HG03039 (cell line): ENCODE results near the gene SLIT3.

Experiments used
- ATAC-seq: cut with Tn5 transposase; IDR thresholded peaks from one replicate; pipeline ENCODE4 v1.9.1; 2021; ENCODE audit warnings: mild to moderate bottlenecking, moderate library complexity; ENCODE audit not compliant: unreplicated experiment

SLIT3 gene

DNA sequence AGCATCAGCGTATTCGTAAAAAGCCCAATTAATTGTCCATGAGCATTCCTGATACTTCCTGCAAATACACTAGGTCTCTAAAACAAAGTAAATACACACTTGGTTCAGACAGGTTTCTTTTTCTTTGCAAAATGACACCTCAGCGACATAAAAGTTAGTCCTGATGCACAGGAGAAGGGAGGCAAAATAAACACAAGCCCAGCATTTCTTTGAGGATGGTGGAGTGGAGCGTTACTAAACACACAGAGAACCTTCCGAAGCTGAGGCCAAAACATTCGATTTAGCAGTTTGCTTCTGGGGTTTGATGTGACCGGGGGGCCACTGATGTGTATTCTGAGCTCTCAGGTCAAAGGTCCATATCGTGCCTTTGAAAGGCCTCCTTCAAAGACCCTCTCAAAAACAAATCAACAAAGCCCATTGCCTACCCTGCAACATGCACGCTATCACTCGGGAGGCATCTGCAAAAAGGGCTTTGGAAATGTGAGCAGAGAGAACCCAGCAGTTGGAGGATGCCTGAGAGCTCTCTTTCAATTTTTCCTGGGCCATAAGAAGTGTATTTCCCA is 453.3 kb downstream of the SLIT3 start:
- ATAC-seq: no peak

DNA sequence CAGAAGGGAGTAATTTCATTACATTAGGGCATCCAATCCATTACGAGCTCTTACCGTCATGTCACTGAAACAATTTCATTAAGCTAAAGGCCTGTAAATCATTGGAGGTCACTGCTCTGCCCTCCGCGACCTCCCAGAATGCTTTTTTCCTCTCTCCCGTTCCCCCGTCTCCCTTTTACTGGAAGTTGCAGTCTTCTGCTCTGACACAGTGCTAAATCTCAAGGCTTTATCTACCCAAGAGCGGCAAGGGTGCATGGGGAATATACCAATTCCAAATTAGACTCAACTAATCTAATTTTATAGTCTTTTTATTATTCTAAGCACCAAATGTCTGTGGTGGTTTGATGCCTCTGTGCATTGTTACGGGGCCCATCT is 456.0 kb downstream of the SLIT3 start:
- ATAC-seq: no peak

DNA sequence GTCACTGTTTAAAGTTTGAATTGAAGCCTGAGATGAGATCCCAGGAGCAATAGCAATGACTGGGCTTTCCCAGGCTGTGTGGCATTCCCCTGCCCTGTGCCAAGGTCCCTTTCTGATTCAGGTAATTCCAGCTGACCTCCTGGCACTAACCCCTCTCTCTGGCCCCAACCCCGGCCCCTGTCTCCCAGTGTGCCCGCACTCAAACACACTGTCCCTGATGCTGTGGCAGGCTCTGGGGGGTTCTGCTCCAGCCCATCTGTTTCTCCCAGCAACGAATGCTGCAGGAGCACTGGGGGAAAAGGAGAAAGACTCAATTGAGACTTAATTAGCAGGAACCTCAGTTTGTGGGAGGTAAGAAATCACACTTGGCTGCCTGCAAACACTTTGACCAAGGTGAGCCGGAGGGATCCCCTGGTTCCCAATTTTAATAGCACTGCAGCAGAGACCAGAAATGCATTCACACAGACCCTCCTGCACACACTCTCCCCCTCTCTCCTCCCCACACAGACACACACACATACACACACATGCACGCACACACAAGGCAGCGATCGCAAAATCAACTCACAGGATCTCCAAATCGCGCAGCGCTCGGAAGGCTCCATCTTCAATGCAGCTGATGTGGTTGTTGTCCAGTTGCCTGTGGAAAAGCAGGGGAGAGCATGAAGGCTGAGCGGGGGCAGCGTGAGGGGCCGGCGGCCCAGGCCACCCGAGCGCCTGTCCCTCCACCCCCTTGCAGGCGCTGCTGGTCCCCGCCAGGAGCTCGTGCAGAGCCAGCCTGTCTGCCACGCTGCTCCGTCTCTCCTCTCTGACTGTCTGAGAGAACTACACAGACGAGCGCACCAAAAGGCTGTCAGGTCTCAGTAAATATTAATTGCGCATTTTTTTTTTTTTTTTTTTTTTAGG is 456.7 kb downstream of the SLIT3 start:
- no peak for ATAC-seq

DNA sequence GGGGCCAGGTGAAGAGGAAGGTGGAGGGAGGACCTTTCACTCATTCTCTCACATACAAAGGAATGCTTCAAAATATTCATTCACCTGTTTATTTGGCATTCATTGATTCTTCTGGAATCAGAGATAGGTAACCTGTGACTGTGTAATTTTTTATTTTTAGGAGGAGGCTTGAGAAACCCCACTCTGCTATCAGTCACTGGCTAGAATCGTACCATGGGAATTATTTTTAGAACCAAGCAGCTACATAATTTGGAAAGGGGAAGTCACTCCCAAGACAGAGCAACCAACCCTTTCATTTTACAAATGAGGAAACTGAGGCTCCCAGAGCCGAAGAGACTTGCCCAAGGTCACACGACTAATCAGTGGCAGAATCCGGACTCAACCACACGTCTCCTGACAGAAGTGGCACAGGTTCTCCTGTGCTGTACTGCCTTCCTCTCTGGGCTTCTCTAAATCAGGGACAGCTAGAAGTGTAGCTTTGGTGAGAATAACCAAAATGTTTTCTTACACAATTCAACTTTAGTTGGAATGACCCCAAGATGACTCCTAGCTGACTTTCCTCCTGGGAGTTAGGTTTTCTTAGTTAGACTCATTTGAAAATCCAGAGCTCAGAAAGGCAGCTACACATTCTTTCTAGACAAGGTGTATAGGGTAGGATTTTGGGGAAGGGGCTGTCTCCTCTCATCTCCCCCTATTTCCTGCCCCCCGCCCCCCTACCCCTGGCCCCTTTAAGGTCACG is 457.5 kb downstream of the SLIT3 start:
- ATAC-seq: no peak

GRCh38 chr5:168842571-168843205 is 458.3 kb downstream of the SLIT3 start:
- ATAC-seq: no peak

DNA sequence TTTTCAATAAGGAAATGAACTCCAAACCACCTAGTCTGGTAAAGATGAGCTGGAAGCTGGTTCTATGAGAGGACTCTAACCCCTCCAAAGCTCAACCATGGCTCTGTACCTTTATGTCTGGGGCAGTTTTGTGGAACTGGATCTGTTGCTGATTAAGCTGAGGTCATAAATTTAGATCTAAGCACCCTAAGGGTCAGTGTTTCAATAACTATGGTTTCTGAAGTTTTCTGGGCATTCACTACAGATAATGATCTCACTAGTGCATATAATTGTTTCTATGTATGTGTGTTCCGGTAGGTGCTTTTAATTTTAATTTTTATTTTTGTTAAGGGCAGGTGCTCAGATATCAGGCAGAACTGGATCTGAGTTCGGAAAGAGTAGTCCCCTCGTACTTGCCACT is 463.1 kb downstream of the SLIT3 start:
- no peak for ATAC-seq

DNA sequence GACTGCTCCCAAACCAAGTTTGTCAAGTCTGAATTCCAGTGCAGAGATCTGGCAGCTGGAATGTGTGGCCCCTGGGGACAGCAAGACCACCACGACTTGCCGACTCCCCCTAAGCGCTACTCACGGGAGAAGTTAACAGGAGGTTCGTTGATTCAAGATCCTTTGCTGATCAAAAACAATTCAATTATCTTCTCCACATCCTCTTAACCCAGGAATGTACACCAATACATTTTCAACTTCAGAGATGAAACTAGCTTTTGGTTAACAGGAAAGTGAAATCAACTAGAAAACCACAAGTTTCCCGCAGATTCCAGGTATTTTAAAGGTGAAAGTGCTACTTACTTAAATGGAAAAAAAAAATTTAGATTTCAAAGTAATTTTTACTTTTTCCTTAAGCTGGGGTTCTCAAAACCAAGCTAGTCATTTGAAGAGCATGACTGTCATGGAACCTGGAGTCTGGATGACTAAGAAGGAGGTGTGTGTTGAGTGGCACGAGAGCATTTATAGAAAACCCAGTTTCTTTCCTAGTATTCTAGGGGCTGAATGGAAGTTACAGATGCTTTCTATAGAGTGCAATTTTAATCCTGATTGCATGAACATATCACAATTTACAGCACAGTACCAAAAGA is 464.2 kb downstream of the SLIT3 start:
- ATAC-seq: no peak

DNA sequence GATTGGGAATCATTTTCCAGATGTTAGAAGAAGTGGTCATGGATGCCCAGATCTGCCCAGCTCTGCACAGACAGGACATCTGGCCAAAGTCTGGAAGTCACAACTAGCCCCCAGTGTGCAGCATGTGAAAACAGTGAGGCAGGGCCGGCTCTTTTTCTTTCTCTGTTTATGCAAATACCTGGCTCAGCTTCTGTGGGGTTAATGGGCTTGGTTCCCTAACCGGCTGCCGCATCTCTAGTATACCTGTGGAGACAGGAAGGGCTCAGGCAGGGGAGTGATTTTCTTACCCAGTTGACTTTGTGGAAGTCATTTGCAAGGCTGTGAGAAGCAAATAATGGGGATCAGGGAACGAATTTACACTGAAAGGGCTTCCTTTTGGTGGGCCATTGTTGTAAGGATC is 467.0 kb downstream of the SLIT3 start:
- no peak for ATAC-seq

DNA sequence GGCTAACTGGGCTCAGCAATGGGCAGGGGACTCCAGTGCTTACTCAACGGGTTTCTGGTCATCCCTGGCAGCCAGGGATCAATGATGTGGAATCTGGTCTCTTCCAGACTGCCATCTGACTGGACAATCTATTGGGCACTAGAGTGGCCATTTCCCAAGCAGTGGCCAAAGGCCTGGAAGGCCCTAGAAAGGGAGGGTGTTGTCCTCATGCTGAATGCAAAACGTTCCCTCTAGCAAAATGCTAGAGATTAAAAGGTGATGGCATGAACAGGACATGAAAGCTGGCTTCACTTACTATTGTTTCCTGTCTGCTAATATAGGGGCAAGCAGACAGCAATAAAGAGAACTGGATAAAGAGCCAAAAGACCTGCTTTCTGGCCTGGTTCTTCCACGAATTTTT is 467.6 kb downstream of the SLIT3 start:
- no peak for ATAC-seq

DNA sequence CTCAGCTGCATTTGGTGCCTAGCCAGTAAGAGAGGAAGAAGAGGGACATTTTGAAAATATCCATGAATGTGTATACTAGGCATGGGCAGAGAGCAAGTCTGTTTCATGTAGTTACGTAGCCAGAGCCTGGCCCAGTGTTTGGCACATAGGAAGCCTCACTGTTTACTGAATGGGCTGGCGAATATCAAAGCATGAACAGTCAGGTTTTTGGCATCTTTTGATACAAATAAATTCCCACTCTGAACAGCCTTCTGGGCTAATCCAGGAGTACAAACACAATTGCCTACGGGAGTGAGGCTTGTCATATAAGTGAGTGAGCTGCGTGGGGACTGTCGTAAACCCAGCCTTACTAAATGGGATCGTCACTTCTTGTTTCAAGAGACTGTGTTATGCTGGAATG is 468.6 kb downstream of the SLIT3 start:
- no peak for ATAC-seq

- no peak for ATAC-seq
Measured at GRCh38 chr5:168831383-168831782, 469.6 kb downstream of the SLIT3 start.

DNA sequence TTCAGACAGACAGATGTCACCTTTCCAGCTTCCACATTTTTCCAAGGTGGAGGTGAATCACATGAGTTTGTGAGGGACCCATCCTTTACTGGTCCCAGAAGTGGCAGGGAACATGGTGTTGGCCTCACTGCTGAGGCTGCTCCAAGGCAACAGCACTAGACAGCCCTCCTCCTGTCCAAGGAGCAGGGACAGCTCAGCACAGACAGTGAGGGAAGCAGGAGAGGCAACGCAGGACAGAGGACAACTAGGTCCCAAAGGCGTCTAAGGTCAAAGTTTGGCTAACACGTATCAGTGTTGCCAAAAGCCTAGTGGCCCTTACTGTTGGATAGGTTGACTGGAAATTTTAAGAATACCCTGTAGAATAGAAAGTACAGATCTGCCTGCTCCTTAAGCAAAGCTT is 470.1 kb downstream of the SLIT3 start:
- no peak for ATAC-seq

DNA sequence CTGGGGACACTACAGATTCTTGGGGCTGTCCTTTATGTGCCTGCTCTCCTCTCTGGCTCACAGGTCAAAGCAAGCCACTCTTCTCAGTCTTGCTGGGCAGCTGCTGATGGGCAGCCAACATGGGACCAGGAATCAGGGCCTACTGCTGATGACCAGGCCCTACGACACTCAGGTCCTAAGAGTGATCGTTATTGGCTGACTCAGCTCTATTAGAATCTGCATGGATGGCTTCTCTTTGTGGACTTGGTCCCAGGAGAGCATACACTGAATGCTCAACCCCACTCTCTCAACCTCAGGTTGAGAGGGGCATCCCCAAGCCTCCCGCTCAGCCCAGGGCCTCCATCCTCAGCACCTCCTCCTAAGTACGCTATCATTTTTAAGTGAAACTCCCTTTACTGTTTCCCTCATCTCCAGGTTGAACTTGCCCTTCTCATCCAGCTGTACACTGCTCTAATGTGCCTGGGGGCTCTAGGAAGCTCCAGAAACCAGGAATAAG is 471.0 kb downstream of the SLIT3 start:
- ATAC-seq: no peak

DNA sequence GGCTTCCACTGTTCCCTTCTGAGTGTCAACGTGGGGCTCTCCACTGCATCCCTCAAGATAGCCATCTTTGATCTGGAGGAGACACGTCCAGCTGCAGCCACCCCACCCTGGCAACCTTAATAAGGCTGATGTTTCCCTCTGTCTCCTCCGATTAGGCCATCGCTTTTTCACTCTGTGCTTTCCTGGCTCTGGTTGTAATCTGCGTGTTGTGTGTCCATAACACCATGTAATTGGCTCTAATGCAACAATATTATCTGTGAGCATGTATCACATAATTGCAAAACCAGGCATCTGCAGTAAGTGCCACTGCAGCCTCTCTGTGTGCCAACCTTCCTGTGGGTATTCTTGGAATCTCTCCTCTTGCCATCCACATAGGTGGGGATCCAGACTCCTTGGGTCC is 471.9 kb downstream of the SLIT3 start:
- no peak for ATAC-seq

GRCh38 chr5:168827636-168828035 is 473.3 kb downstream of the SLIT3 start:
- no peak for ATAC-seq

- no peak for ATAC-seq
Measured at GRCh38 chr5:168826246-168826725, 474.7 kb downstream of the SLIT3 start.

DNA sequence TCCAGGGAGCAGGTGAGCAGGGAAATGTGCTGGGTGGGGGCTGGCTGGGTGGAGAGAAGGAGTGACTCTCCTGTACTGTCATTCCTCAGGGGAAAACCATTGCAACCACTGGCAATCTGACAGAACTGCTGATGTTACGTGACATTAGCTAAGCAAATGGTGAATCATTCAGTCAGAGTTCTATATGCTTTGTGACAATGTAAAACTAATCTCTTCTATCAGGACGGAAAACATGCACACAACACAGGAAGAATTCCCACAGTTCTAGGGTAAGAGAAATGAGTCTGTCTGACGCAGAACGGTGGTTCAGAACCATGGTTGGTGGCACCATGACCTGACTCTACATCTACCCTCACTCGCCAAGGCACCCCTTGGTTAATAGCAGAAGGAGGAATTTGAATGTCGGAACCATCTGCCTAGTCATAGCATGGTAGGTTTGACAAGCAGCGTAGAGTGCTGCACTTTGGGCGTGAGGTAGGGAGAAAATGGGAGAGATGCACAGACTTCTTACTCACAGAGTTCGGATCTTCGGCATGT is 478.1 kb downstream of the SLIT3 start:
- no peak for ATAC-seq

- ATAC-seq: no peak
Measured at GRCh38 chr5:168822248-168822744, 478.6 kb downstream of the SLIT3 start.

DNA sequence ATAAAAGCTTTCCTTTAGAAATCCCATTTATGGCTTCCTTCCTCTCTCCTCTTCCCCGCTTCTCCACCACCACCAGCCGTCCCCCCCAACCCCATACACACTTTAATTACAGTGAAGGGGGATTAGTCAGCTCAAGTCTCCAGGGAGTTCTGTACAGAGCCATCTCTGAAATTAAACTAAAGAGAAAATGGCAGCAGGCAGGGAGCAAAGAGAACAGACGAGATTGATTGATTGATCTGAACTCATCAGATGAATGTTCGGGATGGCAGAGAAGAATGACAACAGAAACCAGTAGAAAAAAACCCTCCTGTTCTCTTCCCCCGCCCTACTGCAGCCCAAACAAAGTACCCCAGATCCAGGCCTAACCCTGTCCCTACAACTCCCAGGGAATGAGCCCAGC is 480.1 kb downstream of the SLIT3 start:
- no peak for ATAC-seq

- ATAC-seq: no peak
Measured at GRCh38 chr5:168819004-168819621, 481.8 kb downstream of the SLIT3 start.
